HG03575 (cell line): ENCODE measurements around the gene ITGA2B.
"Not testable (repeated sequence)": the region's sequence is repeated elsewhere in the genome, so short reads cannot be mapped to it uniquely, and the experiment has no call there.

Experiments
- ATAC-seq: cut with Tn5 transposase; IDR thresholded peaks from one replicate; pipeline ENCODE4 v1.9.1; 2021; ENCODE audit not compliant: unreplicated experiment, insufficient number of reproducible peaks, low FRiP score; ENCODE audit errors: extremely low read depth

The ITGA2B gene

DNA sequence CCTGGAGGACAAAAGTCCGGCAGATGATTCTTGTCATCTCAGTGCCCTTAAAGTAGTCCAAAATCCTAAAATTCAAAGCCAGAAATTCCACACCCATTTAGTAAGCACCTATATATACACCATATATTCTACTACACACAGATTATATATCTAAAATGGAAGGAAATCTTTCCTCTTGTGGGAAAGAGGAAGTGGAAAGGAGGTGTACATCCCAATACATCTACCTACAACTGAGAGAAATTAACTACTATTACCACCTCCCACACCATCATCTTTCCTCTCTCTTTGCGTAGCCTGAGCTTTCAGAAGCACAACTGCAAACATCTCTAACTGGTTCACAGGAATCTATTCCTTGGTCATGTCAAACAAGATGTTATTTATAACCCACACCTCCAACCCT lies 5.4 kb upstream of the ITGA2B start:
- no peak for ATAC-seq

DNA sequence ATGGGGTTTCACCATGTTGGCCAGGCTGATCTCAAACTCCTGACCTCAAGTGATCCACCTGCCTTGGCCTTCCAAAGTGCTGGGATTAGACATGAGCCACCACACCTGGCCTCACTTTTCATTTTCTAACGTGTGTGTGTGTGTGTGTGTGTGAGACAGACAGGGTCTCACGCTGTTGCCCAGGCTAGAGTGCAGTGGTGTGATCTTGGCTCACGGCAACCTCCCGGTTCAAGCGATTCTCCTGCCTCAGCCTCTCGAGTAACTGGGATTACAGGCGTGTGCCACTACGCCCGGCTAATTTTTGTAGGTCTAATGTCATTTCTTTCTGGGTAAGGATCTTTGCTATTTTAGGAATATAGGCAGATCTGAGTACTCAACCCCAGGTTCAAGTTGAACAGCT lies 4.7 kb upstream of the ITGA2B start:
- ATAC-seq, result not testable (repeated sequence)

DNA sequence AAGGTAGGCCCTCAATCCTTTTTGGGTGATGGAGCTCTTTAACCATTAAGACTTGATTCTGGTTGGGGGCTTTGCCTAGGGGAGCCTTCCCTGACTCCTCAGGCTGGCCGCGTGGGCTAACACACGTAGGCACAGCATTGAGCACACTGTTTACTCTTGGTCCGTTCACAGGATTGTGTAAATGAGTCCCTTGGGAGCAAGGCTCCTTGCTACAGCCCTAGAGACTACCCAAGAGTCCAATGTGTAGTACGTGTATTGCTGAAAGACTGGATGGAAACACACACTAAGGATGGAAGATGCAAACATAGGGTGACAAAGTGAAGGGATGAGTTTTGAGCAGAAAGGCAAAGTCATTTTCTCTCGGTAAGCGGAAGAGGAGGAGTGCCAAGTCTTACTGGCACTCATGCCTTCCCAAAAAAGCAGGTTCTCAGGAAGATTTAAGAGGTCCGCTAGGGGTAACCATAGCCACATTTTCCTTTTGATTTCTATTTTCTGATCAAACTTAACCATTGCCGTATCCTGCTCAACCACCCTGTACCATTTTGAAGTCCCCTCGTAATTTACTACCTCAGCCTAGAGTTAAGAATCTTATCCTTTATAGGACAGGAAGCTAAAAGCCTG lies 911 bp upstream of the ITGA2B start:
- ATAC-seq, result no peak

DNA sequence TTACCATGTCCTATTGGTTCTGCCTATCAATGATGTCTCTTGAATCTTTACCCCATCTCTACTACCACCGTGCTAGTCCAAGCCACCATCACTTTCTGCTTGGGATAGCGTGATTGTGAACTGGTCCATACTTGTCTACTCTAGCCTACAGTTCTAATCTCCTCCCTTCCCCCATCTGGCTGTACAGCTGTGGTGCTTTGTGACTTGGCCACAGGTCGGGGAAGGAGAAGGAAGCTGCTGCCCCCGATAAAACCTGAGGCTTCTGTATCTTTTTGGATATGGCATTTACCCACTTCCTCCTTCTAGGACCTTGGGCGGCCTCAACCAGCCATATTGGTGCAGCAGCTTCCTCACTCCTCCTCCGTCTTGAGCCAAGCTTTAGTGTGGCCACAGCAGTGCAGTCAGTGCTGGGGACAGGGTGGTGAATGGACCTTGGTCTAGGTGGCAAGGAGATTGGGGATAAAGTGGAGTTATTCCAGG lies 314 bp upstream of the ITGA2B start:
- no peak for ATAC-seq

DNA sequence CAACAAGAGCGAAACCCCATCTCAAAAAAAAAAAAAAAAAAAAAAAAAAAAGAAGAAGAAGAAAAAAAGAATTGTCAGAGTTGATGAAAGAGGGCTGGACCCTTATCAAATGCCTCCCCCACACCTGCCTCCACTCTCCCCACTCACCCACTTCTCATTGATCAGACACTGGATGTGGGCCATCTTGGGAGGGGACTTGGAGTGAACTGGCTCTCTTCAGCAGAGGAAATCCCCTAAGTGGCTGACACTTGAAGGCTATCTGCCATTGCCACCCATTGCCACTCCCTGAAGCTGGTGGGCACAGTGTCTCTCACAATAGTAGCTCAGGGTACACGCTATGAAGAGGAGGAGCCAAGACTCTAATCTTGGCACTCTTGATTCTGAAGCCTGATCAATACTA lies 1.6 kb downstream of the ITGA2B start:
- no peak for ATAC-seq

DNA sequence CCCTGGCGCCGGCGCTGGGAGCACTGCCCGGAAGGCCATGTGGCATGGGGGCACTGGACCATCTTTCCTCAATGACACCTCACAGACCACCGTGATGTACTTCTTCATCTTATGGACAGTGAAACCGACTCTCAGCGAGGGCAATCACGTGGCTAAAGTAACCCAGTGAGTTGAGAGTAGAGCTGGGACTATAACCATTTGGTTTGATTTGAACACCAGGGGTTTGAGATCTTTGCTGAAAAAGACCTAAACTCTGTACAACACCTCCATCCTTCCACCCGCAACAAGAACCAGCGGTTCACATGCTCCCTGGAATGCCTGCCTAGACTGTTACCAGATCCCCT lies 3.3 kb downstream of the ITGA2B start:
- no peak for ATAC-seq

DNA sequence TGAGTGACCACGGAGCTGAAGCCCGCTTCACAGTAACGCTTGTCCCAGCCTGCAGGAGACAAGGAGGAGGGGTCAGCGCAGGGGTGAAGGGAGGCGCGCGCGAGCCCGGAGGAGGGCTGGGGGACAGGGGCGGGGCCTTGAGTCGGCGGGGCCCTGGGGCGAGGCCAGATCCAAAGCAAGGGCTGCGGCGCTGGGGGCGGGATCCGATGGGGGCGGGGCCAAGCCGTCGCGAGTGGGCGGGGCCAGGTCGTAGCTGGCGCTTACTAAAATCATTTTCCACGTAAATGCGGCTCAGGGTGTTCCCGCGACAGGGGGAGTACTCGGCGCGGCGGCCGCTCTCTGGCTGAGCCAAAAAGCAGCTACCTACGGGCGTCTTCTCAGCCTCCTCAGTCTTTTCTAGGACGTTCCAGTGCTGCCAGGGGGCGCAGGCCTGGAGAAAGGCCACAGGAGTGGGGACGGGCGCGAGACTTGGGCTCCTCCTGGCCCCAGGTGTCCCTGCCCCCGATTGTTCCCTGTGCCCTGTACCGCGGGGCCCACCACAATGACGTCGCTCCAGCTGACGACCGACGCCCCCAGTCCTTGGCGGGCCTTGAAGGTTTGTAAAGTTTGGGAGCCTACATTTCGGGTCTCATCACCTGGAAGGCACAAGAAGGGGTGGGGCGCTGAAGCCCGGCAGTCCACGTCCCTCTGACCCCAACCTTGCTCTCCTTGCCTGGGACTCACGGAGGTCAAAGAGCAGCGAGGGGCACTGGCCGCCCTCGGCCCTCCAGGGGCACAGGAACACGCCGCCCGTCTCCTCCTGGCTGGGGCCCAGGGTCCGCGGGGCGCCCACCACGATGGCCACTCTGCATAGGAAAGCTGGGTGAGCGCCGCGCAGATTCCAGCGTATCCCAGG lies 3.9 kb downstream of the ITGA2B start:
- ATAC-seq, result no peak

DNA sequence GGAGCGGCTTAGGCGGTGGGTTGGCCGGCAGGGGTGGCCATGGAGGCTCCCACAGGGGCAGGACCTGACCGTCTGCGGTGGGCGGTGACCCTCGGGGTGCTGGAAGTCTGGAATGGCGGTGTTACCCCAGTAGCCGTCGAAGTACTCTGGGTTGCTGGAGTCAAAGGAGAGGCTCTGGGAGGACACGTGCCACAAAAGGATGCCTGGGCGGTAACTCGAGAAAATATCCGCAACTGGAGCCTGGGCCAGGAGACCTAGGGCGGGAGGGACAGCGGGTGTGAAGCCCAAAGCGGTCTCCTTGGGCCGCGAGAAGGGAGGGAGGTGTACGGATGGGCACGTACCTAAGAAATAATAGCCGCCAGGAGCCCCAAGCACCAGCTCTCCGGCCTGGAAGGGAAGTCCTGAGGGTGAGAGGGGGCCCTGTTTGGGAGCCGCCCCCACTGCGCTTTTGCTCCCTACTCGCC lies 4.6 kb downstream of the ITGA2B start:
- no peak for ATAC-seq

DNA sequence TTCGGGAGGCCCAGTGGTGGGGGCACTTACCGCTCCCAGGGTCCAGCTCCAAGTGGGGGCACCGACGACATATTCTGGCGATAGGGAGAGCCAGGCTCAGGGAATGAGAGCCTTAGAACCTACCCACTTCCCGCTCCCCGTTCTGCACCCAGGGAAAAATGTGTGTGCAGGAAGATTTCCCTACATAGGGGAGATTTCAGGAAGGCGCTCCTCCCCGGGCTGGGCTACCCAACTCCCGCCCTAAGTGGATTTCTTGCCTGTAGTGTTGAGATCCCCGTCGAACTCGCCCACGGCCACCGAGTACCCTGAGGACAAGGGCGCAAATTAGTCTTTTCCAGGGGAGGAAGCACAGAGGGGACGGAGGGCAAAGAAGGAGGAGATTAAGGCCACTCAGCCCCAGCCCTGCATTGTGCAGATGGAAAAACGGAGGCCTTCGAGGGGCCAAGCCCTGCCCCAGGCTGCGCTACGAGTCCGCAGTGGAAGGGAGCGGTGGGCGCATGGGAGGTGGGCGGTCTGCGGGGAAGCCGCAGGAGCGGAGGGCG lies 5.1 kb downstream of the ITGA2B start:
- no peak for ATAC-seq

DNA sequence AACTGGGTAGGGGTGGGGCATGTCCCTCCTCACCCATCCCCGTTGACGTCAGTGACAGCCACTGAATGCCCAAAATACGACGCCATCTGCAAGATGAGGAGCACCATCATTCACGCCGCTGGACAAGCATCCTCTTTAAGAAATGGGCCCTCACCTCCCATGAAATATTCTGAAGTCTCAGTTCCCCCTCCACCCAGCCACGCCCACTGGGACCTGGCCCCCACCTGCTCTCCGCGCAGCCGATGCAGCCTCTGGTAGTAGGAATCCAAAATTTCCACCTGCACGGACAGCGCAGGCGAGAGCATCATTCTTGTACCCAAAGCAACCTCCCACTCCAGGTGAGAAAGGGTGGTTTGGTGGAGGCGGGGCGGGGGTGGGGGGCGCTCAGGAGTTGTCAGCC lies 5.6 kb downstream of the ITGA2B start:
- no peak for ATAC-seq

DNA sequence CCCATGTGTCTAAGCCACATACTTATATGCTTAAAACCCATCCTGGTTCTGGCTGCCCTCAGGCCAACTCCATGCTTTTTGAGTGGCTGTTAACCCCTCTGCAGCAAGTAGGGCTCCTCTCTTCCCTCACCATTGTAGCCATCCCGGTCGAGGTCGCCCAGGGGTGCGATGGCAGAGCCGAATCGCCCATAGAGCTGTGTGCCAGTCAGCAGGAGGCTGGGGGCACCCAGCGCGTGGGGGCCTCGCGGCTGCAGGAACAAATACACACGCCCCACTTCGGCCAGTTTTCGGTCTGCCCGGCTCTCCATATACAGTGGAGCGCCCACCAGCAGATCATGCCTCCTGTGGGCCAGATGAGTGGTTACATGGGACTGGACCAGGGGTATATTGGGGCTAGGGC lies 6.1 kb downstream of the ITGA2B start:
- ATAC-seq, result no peak

DNA sequence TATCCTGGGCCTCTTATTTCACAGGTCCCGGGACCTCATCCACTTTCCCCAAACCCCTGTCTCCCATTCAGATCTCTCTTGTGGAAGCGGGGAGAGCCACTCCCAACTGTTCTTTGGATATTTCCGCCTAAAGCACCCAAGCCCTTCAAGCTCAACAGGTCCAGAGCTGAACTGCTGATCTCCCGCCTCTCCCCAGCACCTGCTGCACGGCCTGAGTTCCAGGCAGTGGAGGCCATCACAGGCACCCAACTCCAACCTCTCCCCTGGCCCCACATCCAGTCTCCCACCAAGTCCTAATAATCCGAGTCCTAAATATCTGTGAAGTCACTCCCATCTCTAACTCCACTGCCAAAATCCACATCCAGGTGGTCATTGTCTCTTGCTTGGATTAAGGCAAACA lies 6.5 kb downstream of the ITGA2B start:
- ATAC-seq, result no peak

DNA sequence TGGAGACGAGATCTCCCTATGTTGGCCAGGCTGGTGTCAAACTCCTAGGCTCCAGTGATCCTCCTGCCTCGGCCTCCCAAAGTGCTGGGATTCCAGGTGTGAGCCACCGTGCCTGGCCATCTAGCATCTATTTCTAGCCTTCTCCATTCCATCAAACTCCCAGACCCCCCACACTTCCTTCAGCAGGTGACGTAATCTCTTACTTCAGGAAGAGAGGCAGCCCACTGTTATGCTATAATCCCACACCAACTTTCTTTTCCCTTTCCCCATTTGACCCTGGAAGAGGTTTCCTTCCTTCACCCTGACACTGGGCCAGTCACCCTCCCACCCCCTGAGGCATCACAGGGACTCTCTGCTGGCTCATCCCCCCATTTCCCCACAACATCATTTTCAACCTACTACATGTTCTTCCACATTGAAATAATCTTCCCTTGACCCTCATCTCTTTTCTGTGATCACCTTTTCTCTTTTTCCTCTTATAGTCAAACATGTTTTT lies 7.6 kb downstream of the ITGA2B start:
- ATAC-seq, result no peak

DNA sequence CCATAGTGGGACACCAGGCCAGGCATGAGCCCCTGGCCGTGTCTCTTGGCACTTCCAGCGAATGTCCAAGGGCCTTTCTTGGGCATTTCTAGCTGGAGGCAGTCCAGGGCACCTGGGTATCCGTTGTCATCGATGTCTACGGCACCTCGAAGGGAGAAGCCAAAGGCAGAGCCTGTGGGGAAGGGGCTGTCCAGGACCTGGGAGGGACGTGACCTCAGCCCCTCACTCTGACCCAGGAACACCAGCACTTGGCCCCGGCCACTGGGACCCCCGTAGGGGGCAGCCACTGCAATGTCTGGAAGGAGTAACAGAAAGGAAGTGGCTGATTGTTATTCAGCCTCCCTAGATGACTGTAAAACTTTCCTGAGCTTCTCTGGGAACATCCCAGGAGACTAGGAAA lies 8.7 kb downstream of the ITGA2B start:
- no peak for ATAC-seq

DNA sequence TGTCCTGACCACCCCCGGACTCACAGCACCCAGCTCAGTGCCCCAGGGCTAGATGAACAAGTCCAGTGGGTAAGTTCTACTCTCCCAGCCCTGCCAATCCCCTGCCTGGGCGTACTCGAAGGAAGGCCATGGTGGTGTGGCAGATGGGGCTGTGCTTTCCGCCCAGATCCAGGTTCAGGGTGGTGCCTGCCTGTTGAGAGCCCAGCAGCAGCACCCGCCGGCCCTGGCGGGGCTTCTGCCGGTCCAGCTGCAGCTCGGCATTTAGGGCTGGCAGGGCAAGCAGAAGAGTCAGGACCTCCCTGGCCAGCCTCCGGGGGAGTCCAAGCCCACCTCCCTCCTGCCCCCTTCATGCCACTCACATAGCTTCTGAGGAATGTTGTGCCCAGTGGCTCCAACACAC lies 9.6 kb downstream of the ITGA2B start:
- no peak for ATAC-seq

DNA sequence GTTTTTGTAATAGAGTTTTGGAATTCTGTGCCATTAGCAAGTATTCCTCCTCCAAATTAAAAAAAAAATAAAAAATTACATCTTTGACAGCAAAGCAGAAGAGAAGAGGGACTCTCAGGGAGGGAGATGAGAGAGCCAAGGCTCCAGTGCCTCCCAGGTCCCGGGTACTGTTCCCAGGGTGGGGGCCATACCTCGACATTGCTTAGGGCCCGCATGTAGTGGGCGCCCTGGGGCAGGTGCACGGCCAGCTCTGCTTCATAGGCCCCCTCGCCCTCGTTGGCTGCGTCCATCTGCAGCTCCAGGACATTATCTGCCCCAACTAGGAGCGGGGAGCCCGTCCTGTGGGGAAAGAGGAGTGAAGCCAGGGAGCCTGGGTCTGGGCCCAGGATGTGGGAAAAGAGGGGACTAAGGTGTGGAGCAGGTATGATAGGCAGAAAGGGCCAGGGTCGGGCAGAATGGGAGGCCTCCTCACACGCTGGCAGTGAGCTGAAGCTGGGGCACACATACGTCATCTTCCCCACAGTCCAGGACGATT lies 11.2 kb downstream of the ITGA2B start:
- no peak for ATAC-seq

DNA sequence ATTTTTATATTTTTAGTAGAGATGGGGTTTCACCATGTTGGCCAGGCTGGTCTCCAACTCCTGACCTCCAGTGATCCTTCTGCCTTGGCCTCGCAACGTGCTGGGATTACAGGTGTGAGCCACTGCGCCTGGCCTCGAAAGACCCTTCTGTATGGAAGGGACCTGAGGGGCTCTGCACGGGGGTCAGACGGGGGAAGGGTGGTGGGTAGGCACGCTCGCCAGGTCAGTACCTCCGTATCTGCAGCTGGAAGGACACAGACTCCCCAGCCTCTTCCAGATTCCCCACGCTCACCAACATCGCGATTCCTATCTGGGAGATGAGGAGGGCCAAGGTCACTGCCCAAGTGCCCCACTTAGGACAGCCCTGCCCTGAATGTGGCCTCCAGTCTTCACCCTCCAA lies 12.7 kb downstream of the ITGA2B start:
- no peak for ATAC-seq

DNA sequence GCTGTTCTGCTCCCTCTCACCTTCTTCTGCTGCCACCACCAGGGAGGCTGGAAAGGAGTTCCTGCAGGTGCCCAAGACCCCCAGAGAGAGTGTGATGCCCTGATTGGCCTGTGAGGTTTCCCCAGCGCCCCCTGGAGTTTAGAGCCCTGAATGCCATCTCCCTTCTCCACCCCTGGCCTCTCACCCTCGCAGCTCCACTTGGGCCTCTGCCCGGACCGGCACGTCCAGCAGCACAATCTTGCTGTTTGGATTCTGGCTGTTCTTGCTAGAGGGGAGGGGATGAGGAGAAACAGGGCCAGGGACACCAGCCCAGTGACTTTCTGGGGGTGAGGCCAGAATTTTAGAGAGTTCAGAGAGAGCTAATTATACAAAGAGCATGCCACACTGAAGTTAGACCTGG lies 13.3 kb downstream of the ITGA2B start:
- no peak for ATAC-seq

DNA sequence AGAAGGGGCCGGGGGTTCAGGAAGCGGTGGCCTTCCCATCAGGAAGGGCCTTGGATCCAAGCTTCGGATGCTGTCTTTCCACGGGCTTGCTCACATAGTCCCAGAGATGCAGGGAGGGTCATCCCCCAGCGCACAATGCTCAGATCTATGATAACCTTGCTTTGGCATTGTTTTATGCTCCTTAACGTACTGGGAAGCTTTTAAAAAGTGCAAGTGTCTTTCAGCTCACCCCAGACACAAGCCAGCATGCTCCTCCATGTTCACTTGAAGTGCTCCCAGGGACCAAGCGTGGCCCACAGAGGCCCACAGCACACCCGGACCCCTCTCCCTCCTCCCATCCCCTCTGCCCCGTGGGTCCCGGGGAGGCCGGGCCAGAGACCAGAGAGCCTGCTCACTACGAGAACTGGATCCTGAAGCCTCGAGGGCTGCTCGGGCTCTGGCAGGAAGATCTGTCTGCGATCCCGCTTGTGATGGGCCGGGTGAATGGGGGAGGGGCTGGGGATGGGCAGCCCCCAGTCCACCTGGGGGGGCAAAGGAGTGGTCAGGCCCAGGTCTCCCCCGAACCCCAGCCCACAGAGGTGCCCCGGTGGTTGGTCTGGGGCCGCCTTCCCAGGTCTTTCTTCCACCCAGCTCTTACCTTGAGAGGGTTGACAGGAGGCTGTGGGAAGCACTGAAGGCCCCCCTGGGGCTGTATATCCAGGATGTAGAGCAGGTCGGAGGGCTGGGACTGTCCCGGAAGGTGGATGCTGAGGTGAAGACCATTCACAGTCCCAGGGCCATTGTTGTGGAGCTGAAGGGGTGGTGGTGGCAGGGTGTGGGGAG lies 14.0 kb downstream of the ITGA2B start:
- no peak for ATAC-seq
